ENCODE data around the gene SUMO2.
A peak's percentile ranks its signal among the peaks of the same experiment; 100 is the strongest.
"Not testable (repeated sequence)": the region's sequence is repeated elsewhere in the genome, so short reads cannot be mapped to it uniquely, and the experiment has no call there.

Gene SUMO2

DNA sequence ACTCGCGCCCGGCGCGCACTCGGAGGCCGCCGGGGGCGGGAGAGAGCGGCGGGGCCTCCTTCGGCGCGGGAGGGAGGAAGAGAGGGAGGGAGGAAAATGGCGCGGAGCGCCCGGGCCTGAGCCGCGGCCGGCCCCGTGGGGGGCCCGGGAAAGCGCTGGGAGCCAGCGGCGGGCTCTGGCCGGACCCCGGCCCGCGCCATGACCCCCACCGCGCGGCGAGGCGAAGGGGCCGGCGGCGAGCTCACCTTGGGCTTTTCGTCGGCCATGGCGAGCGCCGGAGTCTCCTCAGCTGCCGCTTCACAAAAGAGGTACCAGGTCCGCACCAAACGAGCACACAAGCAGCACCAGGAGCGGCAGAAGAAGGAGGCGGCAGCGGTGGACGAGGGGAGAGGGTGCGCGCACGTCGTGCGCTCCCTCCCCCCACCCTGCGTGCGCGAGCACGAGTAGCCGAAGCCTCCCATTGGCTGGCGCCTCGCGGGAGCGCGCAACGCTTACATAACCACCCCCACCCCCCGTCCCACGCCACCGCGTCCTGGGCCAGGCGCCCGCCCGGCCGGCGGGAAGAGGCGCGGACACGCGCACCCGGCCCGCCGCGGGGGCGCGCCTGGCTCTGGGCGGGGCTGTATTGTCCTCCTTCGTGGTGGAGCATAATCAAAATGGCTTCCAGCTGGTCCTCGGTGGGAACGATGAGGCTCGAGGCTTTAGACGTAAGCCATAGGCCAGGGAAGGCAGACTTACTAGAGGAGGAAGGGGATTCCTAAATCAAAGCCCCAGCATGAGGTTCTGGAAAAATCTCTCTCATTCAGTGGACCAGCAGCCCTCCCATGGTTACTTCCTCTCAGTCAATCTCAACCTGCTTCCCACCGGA is at the start of gene SUMO2:
SUMO2 (minus strand) TSS at position 391 of the 868 bp plus-strand sequence; CDS start at position 266, 125 bp downstream.
- DNase-seq (ENCODE audit: low read depth in 2 of 2): peak; percentile 94 to 95

GRCh38 chr17:75231741-75232464 is 49.1 kb upstream of the SUMO2 start:
- DNase-seq (ENCODE audit: low read depth in 2 of 2): no peak

DNA sequence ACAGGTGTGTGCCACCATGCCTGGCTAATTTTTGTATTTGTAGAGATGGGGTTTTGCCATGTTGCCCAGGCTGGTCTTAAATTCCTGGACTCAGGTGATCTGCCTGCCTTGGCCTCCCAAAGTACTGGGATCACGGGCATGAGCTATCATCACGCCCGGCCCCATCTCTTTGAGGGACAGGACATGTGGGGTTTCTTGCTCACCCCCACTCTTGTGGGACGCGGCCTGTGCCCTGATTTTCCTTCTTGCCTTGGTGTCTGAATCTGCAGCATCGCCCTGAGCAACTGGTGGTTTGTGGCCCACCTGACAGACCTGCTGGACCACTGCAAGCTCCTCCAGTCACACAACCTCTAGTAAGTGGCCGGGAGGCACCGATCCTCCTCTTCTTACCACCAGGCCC is 48.3 kb upstream of the SUMO2 start:
- DNase-seq (ENCODE audit: low read depth in 2 of 2): no peak

DNA sequence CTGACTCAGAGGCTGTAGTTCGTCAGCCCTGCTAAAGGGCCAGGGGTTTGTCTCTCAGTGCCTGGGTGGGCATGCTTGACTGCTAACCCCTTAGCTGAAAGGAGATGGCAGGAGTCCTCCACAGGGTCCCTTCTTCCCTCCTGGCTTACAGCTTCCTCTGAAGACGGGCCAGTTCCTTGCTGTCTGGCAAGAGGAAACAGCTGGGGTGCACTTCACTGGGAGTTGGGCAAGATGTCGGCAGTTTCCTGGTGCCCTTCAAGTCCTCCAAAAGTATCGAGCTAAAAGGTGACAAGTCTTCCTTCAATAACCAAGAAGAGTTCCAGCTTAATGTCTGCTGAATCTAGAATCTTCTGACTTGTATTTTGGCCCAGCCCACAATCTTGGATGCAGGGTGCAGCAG is 46.1 kb upstream of the SUMO2 start:
- no peak for DNase-seq (ENCODE audit: low read depth in 2 of 2)

DNA sequence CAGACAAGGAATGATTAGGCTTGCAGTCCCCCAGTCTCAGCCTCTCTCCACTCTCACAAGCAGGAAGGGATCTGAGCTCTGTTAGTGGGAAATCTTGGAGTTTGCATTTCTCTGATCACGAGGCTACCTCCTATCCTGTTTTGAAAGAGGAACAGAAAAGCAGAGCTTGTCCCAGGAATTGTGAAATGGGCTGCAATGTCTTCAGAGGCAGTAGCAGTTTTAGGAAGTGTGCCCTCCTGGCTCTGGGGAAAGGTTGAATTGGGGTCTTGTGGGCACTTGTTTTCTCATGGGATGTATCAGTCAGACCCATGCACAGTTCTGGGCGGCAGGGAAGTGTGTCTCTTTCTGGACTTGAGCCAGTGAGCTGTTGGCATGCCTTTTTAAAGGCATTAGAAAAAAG is 45.5 kb upstream of the SUMO2 start:
- DNase-seq (ENCODE audit: low read depth in 2 of 2): no peak

DNA sequence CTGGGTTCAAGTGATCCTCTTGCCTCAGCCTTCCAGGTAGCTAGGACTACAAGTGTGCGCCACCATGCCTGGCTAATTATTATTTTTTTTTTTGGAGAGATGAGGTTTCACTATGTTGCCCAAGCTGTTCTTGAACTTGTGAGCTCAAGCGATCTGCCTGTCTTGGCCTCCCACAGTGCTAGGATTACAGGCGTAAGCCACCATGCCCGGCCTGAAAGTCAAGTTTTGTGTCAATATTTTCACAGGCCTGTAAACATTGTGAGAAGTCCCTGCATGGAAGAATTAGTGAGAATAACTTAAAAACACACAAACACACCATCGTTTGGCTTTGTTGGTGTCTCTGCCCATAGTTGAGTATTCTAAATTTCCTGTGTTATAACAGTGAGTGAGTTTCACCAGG is 45.0 kb upstream of the SUMO2 start:
- no peak for DNase-seq (ENCODE audit: low read depth in 2 of 2)

GRCh38 chr17:75225016-75225415 is 42.3 kb upstream of the SUMO2 start:
- no peak for DNase-seq (ENCODE audit: low read depth in 2 of 2)

- DNase-seq (ENCODE audit: low read depth in 2 of 2): no peak
These were observed 37.1 kb upstream of the SUMO2 start for GRCh38 chr17:75219815-75220214.

GRCh38 chr17:75218131-75218530 is 35.4 kb upstream of the SUMO2 start:
- DNase-seq (ENCODE audit: low read depth in 2 of 2): no peak

DNA sequence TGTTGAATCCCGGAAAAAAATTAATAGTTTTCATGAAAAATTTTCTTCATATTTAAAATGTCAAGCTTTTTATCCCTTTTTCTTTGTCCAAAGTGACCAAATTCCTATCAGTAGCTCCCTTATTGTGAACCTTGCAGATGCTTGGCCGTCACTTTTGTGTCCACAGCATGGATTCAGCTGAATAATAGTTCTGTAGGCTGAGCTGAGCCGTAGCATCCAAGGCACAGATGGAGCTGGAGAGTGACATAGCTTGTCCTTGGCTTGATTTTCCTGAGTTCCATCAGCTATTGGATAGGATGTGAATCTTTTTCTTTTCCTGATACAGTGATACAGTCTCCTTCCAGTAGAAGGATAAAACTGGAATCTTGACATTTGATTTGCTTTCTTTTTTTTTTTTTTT is 26.3 kb upstream of the SUMO2 start:
- no peak for DNase-seq (ENCODE audit: low read depth in 2 of 2)

DNA sequence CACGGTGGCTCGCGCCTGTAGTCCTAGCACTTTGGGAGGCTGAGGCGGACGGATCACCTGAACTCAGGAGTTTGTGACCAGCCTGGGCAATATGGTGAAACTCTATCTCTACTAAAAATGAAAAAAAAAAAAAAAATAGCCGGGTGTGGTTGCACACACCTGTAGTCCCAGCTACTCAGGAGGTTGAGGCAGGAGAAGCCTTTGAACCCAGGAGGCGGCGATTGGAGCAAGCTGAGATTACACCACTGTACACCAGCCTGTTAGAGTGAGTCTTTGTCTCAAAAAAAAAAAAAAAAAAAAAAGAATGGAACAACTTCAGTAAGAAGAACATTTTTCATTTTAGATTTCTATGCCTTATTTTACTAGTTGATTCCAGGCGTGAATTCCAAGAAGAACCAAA is 25.4 kb upstream of the SUMO2 start:
- no peak for DNase-seq (ENCODE audit: low read depth in 2 of 2)

- no peak for DNase-seq (ENCODE audit: low read depth in 2 of 2)
These were observed 25.0 kb upstream of the SUMO2 start for GRCh38 chr17:75207760-75208159.

GRCh38 chr17:75207050-75207407 is 24.3 kb upstream of the SUMO2 start:
- not testable (repeated sequence) for DNase-seq (ENCODE audit: low read depth in 2 of 2)

DNA sequence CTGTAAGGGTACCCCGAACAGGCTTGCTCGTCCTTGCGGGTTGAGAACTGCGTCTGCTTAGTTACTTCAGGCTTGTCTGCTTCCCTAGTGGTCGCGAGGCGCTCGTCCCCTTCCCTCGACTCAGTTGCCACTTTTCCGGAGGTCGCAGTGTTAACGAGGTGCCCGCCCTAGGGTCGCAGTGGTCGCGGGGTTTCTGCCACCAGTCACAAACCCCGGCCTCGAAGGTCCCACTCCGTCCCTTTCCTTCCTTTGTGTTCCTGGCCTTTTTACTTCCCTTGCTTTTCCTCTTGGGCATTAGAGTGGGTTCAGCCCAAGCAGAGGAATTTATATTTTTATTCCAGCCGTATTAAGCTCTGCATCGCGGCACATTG is 23.0 kb upstream of the SUMO2 start:
- DNase-seq (ENCODE audit: low read depth in 2 of 2): no peak

DNA sequence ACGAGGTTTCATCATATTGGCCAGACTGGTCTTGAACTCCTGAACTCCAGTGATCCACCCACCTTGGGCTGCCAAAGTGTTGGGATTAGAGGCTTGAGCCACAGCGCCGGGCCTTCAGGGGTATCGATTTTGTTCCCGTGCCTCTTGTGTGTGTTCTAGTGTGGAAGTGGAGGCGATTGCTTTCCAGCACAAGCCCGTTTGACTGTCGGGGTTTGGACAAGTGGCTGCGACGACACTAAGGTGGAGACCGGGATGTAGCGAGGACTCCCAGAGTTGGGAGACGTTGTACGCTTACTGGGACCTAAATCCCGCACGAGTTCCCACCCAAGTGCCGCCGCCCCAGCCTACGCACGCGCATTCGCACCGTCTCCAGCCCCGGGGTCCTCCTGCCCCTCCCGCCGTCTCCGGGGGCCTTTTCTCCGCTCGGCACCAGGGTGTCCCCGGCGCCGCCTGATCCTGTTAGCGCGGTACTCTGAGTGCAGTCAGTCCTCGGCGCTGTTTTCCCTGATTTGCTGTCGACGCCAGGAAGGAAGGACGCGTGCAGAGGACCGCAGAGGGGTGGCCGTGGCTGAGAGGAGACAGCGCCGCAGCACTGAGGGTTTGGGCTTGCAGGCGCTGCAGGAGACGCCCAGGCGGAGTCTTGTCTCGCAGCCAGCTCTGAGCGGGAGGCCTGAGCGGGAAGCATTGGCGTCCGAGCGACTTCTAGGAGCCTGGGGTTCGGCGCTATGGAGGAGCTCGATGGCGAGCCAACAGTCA is 22.5 kb upstream of the SUMO2 start, which contains the start of gene NUP85:
NUP85 (plus strand) TSS at position 643 of the 756 bp plus-strand sequence; CDS start at position 726, 83 bp downstream.
- DNase-seq (ENCODE audit: low read depth in 2 of 2): peak; percentile 90 to 91

- DNase-seq (ENCODE audit: low read depth in 2 of 2): no peak
These were observed 17.3 kb upstream of the SUMO2 start for GRCh38 chr17:75199886-75200618.

DNA sequence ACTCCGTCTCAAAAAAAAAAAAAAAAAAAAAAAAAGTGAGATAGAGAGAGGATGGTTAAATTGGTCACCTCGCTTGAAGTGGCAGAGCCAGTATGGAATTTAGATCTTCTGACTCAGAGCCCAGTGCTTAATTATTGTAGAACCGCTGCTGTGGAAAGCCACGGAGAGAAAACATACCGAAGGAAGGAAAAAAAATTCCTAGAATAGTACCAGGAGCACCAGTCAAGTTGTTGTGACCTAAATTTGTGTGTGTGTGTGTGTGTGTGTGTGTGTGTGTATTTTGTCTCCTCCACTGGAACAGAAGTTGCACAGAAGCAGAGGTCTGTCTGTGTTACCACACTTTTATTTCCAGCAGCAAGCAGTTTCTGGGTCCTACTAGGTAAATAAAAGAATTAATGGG is 12.1 kb upstream of the SUMO2 start:
- DNase-seq (ENCODE audit: low read depth in 2 of 2): no peak

GRCh38 chr17:75191584-75191983 is 8.8 kb upstream of the SUMO2 start:
- no peak for DNase-seq (ENCODE audit: low read depth in 2 of 2)

GRCh38 chr17:75188614-75189013 is 5.9 kb upstream of the SUMO2 start:
- DNase-seq (ENCODE audit: low read depth in 2 of 2): no peak

DNA sequence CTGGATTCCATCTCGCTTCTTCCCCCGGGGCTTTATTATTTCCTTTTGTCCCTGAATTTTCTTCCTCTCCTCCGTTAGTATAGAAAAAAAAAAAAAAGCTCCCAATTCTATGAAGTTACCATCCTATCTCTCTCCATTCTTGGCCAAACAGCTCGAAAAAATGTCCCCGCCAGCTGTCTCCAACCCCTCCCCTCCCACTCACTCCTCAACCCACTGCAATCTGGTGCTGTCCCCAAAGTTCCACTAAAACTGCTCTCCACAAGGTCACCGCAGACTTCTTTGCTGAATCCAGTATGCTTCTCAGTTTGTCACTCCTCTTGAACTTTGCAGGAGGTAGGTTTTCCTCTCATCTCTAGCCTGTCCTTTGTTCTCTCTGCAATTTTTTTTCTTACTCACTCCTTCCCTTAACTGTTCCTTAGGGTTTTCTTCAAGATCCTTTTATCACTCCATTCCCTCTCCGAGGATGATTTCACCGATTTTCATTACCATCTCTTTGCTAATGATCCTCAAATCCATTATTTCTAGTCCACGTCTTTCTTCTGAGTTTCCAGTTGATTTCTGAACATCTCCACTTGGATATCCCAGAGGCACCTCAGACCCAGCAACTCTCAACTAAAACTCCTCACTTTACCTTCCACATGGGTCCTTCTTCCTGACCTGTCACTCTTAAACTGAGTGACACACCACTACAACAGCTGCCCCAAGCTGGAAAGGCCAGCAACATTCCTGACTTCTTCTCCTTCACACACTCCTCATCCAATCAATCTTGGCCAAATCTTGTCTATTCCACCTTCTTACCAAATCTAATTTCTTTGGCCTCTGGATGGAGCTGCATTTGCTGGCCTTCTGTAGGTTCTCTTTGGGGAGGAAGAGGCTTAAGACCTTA is 1.5 kb upstream of the SUMO2 start:
- no peak for DNase-seq (ENCODE audit: low read depth in 2 of 2)

DNA sequence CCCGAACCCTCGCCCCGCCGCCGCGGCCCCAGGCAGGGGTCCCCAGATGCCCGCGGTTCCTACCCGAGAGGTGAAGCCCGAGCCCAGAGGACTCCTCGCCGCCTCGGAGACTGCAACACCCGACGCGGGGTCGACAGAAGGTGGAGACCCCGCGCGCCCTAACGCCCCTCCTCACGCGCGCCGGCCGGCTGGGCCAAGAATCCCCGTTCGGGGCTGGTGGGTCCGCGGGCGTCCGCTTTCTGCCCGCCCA is 515 bp downstream of the SUMO2 start:
- DNase-seq (ENCODE audit: low read depth in 2 of 2): no peak
